ENCODE data around the gene UNC5B.
A peak's percentile ranks its signal among the peaks of the same experiment; 100 is the strongest.
"Not testable (repeated sequence)": the region's sequence is repeated elsewhere in the genome, so short reads cannot be mapped to it uniquely, and the experiment has no call there.

The UNC5B gene

DNA sequence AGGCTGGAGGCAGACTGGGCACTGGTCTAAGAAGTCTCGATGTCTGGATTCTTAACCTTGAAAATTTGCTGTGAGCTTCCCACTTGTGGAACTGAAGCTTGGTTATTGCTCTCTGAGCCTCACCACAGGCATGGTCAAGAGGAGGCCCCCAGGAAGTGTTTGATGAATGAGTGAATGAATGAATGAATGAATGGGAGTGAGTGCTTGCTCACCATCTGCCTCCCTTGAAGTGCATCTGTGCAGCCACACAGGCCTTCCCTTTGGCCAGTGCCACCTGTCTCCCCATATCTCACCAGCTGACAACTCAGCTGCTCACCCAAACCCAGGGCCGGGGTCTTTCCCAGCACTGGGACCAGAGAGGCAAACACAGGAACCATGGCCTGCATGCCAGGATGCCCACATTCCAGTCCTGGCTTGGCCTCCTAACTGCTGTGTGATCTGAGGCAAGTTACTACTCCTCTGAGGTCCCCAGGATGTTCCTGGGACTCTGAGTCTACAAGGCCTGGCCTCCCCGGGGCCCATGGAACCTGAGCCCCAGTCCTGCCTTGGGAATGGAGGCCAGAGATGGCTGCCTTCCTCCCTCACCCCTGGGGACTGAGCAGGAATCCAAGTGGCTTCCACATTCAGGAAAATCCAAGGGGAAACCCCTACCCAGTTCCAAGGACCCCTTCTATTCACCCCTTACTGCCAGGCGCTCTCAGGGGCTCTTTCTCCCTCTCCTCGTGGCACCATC, 55.3 kb downstream of the UNC5B start:
- no peak for DNase-seq (ENCODE audit: low spot score)

DNA sequence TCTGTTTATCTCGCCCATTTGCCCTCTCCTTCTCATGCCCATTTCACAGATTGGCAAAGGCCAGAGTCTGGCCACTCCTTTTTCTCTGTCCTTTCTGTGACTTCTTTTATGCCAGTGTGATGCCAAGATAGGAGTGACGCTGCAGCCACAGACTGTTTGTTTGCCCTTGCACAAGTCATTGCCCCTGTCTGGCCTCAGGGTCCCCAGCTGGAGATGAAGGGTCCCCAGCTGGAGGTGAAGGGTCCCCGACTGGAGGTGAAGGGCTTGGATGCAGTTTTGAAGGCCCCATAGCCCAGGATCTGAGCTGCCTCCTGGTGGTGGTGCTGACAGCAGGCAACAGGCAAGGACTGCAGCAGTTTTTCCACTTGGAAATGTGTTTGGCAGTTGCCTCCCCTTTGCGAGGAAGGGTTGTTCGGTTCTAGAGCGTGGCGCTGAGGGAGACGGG, 55.9 kb downstream of the UNC5B start:
- DNase-seq (ENCODE audit: low spot score), result no peak

DNA sequence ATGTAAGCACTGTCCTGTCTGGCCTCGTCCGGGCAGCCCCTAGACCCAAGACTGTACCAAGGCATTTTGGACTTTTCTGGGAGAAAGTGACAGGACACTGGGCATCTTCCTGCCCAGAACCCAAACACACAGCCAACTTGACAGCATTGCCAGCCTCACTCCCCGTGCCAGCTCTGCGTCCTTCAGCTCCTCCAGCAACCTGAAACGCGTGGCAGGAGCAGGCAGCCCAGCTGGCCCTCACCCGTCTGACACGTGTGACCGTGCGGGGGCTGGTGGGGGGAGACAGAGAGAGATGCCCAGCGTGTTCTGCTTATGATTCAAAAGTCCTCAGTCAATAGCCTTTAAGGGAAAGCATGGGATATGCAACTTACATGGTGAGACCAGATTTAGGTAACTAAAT, 56.4 kb downstream of the UNC5B start:
- no peak for DNase-seq (ENCODE audit: low spot score)

DNA sequence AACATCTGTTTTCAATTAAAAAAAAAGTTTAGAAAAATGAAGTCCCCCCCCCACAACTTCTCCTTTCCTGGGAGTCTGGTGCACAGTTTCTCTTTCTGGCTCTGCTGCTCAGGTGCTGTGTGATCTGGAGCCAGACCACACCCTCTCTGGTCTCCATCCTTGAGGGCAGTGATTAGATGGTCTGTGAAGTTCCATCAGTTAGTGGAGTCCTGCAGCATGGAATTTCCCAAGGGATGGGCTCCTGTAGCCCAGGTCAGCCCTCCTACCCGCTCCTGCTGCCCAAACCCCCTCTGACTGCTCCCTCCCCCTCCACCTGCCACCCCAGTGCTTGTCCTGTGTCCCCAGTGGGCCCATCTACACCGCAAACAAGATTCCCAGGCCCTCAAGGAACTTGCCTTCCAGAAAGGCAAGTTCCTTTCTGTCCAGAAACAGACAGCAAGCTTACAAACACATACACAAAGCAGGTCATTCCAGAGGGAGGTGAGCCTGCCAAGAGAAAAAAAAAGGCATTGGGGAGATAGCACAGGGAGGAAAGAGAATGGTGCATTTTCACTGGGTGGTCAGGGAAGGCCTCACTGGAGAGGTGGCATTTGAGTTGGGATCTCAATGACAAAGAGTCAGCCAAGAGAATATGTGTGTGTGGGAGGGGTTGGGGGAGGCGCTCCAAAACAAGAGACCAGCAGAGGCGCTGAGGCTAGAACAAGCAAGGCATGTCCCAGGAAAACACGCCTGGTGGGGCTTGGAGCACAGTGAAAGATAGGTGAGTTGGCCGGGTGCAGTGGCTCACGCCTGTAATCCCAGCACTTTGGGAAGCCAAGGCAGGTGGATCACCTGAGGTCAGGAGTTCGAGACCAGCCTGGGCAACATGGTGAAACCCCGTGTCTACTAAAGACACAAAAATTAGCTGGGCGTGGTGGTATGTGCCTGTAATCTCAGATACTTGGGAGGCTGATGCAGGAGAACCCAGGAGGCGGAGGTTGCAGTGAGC, 57.2 kb downstream of the UNC5B start:
- DNase-seq (ENCODE audit: low spot score), result no peak

DNA sequence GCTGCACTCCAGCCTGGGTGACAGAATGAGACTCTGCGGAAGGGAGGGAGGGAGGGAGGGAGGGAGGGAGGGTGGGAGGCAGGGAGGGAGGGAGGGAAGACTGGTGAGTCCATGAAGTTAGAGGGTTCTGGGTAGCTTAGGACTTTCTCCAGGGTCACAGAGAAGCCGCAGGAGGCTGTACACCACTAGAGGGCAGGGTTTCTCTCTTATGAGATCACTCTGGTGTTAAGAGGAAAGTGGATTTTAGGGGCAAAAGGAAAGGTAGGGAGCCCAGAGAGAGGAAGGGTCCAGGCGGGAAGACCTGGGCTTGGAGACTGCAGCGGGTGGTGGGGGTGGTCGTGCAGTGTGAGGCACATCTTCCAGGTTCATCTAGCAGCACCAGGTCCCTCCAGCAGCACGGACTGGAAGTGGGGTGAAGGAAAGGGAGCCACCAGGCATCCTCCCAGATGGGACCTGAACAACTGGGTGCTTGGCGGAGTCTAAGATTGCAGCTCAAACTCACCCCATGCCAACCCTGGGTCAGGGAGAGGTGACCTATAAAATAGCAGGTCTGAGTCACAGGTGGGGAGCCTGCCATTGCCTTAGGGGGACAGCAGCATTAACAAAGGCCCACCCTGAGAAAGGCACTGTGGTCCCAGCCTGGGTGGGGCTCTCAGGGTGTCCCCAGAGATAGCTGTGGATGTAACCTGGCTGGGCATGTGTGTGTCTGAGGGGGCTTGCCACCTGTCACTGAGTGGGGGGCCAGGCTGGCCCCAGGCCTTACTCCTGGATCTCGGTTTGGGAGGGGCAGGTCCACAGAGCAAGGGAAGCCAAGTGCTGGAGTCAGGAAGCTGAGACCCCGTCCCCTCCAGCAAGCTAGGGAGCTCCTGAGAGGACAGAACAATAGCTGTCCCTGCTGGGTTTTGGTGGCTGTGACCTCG, 58.2 kb downstream of the UNC5B start:
- peak; percentile 60 for DNase-seq (ENCODE audit: low spot score)

DNA sequence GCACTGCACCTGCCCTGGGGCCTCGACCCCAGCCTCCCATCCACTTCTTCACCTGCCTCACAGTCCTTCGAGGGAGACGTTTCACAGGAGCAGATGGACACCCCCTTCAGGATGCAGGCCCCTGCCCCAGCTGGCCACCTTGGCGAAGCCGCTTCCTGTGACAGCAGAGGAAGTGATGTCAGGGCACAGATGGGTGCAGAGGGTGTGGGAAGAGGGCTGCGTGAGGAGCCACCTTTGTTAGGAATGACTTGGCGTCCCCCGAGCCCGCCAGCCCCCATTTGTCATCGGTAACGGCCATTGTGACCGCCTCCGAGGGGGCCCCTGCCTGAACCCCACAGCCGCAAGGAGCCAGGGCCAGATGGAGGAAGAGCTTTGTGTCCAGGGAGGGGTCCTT, 59.3 kb downstream of the UNC5B start:
- no peak for DNase-seq (ENCODE audit: low spot score)

DNA sequence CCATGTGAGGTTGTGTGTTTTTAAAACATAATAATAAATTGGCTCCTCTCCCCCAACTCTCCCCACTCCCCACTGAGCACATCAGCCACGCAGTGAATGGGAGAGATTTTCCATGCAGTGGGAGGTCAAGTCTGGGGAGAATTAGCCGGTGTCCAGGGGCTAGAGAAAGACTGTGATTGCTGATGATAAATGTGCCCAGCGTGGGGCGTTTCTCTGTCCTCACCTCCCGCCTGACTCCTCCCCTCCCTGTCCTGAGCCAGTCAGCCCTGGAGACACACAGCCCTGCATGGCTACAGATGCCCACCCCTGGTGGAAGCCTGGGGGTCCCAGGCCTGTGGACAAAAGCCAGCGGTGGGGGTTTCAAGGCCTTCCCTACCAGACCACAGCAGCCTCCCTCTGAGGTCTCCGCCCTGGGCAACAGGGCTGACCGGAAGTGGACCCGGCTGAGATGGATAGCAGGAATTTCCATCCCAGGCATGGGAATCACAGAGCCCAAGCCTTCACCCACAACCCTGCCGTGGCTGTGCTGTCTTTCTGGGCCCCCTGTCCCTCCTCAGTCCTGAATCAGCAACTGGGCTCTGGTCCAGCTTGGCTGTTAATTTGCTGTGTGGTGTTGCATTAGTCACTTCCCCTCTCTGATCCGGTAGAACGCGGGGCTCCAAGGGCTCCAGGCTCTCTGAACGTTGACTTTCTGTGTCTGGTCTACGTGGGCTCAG, 59.8 kb downstream of the UNC5B start:
- no peak for DNase-seq (ENCODE audit: low spot score)

DNA sequence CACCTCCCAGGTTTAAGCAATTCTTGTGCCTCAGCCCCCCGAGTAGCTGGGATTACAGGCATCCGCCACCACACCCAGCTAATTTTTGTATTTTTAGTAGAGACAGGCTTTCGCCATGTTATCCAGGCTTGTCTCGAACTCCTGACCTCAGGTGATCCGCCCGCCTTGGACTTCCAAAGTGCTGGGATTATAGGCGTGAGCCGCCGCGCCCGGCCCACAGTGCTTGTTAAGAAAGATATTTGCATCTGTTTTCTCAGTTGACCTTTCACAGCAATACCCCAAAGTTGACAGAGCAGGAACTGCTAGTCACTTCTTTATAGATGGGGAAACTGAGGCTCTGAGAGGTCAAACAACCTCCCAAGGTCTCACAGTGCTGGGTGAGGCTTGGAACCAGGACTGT, 60.6 kb downstream of the UNC5B start:
- not testable (repeated sequence) for DNase-seq (ENCODE audit: low spot score)

DNA sequence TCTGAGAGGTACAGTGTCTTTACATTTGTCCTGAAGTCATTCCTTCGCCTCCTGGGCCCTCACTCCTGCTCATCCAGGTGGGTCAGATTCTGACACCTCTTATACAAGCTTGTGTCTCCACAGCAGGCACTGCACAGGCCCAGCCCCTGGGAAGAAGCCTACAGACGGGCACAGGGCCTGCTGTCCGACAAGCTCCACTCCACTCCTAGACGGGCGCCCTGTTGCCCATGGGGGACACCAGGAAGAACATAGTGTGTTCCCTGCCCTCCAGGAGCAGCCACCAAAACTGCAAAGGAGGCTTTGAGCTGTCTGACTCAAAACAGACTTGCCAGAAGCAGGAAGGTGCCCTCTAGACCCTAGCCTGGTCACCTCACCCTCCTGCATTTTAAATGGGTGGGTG, 61.1 kb downstream of the UNC5B start:
- no peak for DNase-seq (ENCODE audit: low spot score)

DNA sequence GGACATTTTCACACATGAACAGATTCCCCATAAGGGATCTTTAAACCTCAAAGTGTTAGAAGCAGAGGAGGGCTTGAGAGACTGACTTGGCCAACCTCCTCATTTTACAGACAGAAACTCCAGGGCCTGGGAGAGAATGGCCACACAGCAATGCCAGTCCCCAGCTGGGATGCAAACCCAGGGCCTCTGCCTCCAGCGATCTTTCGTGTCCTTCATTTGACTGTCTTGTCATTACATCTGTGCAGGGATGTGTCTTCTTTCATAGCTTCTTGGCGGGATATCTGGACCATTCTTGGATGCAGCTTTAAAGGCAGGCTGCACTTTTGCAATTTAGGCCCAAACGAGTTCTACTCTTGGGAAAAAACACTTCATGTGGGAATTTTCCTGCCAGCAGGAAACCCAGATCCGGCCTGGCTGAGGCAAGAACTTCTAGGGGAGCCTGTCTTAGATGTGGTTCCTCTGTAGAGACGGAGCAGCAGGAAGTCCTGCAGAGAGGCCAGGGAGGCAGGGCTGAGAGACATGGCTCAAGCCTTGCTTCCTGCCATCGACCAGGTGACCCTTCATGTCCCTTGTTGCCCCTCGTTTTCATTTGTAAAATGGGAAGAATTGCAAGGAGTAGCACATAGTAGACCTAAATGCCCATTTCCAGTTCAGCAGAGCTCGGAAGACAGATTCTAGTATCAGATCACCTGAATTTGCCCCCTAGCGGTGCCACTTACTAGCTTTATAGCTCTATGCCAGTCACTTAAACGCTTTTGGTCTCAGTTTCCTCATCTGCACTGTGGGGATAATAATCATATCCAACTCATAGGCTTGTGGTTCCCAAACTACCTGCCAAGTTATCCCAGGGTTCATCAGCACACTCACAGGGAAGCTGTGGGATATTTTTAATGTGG, 62.8 kb downstream of the UNC5B start:
- DNase-seq (ENCODE audit: low spot score), result no peak

DNA sequence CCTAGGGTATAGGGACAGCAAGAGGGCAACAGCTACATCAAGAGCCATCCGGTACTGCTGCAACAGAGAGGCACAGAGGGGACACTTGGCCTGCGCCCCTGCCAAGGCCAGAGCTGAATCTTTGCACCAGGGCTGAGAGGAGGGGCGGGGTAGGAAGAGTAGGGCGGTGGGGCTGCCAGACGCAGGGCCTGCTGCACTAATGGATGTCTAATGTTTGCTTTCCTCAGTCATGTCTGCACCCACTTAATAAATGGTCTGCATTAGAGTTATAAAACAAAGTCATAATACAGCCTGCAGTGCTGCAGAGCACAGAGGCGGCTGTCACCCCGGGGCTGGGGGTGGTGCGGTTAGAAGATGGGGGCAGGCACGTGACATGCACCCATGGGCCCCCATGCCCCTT, 64.5 kb downstream of the UNC5B start:
- no peak for DNase-seq (ENCODE audit: low spot score)

DNA sequence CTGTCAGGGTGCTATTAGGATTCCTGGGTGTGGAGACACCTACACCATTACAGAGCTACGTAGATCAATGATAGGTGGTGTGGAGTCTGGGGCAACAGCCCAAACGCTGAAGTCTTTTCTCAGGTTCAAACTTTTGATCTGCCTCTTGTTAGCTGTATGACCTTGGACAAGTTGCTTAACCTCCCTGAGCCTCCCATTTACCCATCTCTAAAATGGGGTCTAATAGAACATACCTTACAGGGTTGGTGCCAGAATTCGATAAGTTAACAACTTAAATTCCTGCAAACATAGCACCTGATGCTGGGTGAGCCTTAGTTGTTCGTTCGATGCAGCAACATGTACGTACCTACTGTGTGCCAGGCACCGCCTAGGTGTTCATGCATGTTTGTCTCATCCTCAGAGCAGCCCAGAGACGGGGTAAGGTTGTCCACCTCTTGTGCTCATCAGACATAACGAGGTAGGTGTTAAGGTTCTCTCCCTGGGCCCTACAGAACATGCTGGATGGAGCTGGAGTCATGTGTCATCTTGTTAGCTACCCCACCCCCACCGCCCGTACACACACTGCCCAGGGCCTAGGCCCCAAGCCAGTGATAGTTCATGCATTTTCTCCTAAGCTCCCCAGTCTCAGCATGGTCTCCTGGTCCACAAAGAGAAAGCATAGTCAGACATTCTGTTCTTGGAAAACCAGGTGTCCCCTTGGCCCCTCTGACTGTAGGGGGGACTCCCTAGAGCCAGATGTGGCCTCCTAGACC, 65.7 kb downstream of the UNC5B start:
- DNase-seq (ENCODE audit: low spot score), result no peak

DNA sequence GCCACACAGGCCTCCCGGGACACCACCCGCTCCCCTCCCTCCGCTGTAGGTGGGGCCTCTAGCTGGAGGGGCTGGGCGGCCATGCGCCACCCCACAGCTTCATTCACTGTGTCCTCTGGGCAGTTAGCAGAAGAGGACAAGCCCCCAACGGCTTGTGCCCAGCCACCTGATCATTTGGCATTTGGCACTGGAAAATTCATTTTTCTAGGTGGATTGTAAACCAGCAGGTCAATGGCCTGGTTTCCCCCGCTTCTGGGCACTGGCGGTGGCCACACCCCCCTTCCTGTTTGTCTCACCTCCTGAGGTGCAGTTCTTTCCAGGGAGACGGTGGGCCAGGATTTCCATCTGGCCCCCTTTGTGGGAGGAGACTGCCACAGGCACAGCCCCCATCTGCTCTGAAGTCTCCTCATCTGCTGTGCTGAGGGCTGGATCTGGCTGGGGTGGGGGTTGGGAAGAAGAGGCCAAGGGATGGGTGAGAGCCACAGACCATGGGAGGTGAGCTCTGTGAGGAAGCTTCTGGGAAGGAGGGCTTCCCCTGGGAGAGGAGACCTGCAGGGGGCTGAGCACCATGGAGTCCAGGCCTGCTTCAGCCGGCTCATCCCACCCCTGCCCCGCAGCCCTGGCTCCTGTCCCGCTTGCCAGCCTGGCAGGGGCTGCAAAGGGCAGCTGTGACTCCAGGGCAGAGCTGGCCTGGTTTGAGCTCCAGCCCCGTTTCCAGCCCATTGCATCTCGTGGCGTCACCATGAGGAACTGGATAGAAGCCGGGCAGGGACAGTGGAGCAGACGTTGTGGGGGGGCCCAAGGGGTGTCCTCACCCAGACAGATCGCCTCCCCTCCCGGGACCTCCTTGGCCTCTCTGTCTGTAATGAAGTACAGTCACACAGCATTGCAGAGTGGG, 66.6 kb downstream of the UNC5B start:
- no peak for DNase-seq (ENCODE audit: low spot score)

DNA sequence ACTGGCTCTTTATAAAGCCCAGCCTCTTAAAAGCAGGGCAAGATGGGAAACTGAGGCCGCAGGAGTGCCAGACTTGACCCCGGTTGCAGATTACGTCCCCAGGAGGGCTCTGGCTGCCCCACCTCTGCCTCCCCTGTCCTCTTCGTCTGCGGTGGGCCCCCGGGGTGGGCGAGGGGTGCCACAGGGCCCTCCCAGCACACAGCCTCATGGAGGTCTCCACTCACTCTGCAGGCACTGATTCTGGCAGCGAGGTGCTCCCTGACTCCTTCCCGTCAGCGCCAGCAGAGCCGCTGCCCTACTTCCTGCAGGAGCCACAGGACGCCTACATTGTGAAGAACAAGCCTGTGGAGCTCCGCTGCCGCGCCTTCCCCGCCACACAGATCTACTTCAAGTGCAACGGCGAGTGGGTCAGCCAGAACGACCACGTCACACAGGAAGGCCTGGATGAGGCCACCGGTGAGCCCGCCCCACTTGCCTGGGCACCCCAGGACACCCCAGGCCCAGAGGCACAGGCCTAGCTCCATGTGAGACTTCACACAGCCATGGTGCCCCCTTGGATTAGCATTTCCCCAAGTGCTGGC, 67.3 kb downstream of the UNC5B start:
- DNase-seq (ENCODE audit: low spot score), result no peak

DNA sequence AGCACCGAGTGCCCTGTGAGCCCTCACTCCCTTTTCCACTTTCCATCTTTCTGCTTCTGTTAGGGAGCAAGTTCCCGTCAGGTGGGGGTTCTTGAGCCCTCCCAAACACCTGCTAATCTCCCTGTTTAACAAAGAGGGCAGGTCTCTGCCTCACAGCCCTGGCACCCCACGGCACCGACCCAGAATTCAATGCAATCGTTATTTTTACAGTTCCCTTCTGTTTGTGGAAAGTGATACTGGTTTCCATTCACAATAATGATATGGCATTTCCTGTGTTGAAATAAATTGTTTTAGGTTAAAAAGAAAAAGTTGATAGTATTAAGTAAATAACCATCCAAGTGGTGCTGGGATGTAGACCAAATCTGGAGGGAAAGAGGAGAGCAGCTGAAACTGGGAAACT, 67.8 kb downstream of the UNC5B start:
- no peak for DNase-seq (ENCODE audit: low spot score)

DNA sequence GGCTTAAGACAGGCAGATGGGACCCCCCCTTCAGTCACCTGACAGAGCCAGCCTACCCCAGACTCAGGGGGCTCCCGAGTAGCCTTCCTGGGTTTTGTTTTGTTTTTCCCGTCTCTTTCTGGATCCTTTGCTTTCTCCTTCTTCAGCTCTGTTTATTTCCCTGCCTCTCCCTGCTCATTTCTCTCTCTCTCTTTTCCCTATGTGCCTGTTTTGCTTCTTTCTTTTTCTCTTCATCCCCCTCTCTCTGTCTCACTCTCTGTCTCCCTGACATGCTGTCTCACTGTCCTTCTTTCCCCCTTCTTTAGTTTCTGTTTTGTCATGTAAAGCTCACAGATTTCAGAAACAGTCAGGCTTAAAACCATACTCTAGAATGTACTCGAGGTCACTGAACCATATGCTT, 68.5 kb downstream of the UNC5B start:
- DNase-seq (ENCODE audit: low spot score), result no peak

DNA sequence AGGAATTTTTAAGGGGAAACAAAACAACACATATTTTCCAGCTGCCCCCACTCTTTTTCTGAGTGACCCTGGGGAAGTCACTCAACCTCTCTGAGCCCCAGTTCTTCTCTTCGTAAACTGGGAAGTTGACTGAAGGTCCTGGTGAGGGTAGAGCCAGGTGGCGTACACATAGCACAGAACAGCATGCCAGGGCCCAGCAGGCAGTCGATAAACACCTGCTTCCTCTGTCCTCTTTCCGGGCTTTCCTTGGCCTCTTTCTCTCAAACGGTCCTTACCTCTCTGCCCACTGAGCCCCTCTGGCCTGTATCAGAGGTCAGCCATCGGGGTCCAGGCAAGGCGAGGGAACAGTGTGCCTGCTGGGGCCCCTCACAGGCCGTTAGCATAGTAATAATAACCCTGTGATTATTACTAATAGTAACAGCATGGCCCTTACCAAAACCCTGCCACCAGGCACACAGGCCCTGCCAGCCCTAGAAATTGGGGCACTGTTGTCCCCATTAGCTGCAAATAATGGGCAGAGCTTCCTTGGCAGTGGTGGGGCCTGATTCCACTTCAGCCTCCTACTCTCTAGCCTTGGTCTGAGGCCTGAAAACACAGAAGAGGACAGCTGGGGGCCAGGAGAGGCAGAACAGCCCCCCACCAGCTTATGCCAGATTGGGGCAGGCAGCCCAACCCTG, 69.4 kb downstream of the UNC5B start:
- no peak for DNase-seq (ENCODE audit: low spot score)

DNA sequence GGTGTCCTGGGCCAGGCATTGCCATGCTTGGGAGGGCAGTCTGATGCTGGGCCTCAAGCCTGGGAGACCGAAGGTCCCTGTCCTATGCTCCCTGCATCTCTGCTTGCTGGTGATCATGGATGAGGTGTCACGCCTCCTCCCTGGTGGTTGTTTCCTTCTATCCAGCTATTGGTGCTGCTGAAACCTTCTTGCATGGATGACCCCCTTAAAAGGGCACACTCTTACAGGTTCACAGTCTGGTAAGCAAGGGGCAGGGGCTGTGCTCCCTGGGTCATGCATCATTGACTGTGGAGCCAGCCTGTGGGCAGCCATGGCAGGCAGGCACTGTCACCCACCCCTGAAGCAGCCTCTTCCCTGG, 69.9 kb downstream of the UNC5B start:
- DNase-seq (ENCODE audit: low spot score), result no peak
